ENCODE measurements around the gene ORC3.
A peak's percentile ranks its signal among the peaks of the same experiment; 100 is the strongest.
"Not testable (repeated sequence)": the region's sequence is repeated elsewhere in the genome, so short reads cannot be mapped to it uniquely, and the experiment has no call there.

Gene ORC3

DNA sequence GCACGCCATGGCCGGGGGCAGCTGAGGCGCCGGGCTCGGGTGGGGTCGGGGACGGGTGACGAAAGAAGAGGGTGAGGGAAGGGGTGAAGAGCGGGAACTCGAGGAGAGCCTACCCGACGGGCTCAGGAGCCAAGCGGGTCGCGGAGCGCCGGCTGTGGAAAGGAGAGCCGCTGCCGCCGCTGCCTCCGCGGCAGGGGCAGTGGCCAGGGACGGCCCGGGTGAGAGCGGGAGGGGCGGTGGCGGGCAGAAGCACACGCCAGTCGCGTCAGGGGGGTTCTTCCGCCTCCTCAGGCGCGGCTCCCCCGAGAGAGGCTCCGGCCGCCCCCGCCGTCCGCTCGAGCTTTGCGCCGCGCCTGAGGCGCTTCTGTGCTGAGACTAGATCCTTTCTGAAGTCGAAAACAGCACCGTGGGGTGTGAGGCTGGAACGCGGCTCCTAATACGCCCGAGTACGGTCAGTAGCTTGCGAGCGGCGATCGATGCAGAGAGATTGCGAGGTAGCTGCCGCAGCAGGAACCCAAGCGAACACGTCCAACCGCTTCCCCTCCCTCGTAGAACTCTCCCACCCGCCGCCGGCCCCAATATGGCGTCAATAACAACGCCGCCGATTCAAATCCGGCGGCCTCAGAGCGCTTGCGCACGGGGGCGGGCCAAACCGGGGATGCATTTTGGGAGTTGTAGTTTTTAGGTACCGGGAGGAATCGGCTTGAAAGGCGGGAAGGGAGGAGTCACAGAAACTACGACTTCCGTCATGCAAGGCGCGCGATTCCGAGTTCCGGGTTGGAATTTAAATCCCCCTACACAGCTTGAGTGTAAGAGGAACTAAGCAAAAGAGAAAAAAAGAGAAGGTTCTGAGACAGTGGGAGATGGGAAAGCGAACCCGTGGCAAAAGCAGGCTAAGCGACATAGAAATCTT is 112.0 kb downstream of the ORC3 start, which contains the start of gene AKIRIN2:
TSS of gene AKIRIN2 (minus strand) at position 558 of the 913 bp plus-strand sequence. CDS start at position 9, 549 bp downstream.
- peak; percentile 98 to 99 for DNase-seq
- TF ChIP-seq POLR2A (IDR thresholded peaks at IDR 0.05; ENCODE audit: low read length) (peak; percentile 97), GATA1 (IDR thresholded peaks at IDR 0.05; ENCODE audit: low read depth, low read length) (no peak)

DNA sequence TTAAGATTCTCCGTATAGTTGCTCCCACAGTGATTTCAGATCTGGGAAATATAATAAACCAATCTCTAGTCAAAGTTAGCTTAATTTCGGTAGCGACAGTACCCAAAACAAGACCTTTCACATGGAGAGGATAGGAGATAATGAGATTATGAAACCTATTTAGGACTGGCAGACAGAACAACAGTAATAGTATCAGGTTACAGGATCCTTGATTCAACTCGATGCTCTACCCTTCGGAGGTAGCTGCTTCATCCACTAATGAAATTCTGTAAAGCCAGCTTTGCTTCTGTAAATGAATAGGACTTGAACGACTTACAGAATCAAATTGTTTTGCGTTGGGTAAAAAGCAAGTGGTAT is 112.6 kb downstream of the ORC3 start:
- DNase-seq: no peak
- TF ChIP-seq POLR2A (IDR thresholded peaks at IDR 0.05; ENCODE audit: low read length) (no peak), GATA1 (IDR thresholded peaks at IDR 0.05; ENCODE audit: low read depth, low read length) (no peak)

DNA sequence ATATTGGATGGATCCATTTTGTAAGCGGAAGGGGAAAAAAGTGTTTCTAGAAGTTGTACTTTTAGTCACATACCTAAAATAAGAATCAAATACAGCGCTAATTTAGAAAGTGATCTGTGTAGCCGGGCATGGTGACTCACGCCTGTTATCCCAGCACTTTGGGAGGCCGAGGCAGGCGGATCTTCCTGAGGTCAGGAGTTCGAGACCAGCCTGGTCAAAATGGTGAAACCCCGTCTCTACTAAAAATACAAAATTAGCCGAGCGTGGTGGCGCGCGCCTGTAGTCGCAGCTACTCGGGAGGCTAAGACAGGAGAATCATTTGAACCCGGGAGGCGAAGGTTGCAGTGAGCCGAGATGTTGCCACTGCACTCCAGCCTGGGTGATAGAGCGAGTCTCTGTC is 113.1 kb downstream of the ORC3 start:
- DNase-seq: not testable (repeated sequence)

DNA sequence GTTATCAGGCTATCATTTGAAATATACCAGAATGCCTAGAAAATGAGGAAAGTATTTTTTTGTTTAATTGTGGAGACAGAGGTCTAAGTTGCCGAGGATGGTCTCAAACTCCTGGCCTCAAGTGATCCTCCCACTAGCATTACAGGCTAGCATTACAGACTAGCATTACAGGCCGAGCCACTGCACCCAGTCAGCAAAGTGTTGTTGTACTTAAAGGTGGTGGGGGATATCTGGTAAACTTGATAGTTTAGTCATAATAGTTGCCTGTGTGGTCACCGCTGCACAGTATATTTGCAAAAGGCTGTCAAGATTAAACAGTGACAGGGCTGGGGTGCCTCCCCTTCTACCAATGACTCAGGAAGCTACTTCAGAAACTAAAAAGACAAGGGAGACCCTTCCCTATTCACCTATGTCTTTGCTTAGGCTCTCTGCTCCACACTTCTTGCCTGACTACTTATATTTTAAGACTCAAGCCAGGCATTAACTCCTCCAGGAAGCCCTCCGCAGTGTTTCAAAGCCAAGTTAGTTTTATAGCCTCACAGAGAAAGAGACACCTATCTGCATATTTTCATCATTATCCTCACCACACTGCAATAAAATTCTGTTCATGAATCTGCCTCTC is 115.2 kb downstream of the ORC3 start:
- DNase-seq: peak; percentile 35 to 41
- TF ChIP-seq GATA1 (IDR thresholded peaks at IDR 0.05; ENCODE audit: low read depth, low read length) (no peak), POLR2A (IDR thresholded peaks at IDR 0.05; ENCODE audit: low read length) (no peak)

DNA sequence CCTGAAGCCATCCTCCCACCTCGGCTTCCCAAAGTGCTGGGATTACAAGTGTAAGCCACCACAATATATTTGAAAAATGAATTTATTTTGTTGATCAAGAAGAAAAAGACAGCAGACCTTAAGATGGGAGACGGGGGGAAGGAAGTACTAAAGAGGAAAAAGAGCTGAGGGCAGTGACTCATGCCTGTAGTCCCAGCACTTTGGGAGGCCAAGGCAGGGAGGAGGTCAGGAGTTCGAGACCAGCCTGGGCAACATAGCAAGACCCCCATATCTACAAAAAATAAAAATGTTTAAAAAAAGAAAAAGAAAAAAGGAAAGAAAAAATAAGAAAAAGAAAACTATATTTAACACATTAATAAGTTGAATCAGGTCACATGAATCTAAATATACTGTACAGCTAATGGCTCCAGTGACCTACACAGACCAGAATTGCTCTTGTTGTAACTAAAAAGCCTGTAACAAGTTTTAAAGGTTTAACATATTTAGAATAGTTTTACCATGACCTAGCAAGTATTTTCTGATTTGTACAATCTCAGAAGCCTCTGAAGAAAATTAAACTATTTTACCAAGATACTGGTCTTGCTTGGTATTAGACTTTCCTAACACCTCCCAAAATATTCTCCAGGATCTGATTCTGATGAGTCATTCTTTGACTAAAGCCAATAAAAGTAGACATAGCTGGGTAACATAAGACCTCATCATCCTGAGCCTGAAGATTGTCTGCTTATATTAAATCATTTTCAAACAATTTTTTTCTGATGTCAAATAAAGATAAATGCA is 116.4 kb downstream of the ORC3 start:
- no peak for DNase-seq
- TF ChIP-seq POLR2A (IDR thresholded peaks at IDR 0.05; ENCODE audit: low read length) (no peak), GATA1 (IDR thresholded peaks at IDR 0.05; ENCODE audit: low read depth, low read length) (no peak)

DNA sequence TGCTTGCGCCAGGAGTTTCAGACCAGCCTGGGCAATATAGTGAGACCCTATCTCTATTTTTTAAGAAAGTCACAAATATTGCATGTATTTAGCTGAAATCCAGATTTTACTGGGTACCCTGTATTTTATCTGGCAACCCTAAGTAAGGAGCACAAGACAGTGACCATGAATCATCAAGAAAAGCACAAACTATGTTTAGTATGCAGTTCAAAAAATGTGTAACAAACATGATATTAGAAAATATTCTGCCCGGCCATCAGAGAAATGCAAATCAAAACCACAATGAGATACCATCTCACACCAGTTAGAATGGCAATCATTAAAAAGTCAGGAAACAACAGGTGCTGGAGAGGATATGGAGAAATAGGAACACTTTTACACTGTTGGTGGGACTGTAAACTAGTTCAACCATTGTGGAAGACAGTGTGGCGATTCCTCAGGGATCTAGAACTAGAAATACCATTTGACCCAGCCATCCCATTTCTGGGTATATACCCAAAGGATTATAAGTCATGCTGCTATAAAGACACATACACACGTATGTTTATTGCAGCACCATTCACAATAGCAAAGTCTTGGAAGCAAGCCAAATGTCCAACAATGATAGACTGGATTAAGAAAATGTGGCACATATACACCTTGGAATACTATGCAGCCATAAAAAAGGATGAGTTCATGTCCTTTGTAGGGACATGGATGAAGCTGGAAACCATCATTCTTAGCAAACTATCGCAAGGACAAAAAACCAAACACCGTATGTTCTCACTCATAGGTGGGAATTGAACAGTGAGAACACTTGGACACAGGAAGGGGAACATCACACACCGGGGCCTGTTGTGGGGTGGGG is 118.9 kb downstream of the ORC3 start:
- not testable (repeated sequence) for DNase-seq

DNA sequence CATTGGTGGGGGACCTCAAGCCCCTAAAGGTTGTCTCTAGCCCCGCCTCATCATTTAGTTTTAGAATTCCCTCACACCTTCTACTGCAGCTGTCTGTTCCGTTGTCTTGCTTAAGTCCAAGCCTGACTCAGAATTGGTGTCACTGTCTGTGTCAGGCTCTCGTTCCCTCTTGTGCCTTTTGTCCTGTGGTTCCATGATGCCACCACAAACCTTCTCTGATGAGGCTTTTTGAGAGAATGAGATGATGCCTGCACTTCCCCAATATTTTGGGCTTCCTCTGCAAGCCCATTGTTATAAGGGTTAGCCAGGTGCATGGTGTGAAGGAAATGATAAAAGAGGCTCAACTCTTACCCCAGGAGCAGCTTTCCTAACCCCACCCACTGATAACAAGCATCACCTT is 120.2 kb downstream of the ORC3 start:
- TF ChIP-seq GATA1 (IDR thresholded peaks at IDR 0.05; ENCODE audit: low read depth, low read length) (no peak), POLR2A (IDR thresholded peaks at IDR 0.05; ENCODE audit: low read length) (no peak)
- no peak for DNase-seq

DNA sequence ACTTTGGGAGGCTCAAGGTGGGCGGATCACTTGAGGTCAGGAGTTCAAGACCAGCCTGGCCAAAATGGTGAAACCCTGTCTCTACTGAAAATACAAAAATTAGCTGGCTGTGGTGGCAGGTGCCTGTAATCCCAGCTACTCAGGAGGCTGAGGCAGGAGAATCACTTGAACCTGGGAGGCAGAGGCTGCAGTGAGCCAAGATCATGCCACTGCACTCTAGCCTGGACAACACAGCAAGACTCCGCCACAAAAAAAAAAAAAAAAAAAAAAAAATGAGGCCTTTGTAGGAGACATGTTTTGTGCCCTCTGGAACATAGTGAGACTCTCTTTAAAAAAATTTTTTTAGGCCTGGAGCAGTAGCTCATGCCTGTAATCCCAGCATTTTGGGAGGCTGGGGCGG is 122.8 kb downstream of the ORC3 start:
- not testable (repeated sequence) for DNase-seq

DNA sequence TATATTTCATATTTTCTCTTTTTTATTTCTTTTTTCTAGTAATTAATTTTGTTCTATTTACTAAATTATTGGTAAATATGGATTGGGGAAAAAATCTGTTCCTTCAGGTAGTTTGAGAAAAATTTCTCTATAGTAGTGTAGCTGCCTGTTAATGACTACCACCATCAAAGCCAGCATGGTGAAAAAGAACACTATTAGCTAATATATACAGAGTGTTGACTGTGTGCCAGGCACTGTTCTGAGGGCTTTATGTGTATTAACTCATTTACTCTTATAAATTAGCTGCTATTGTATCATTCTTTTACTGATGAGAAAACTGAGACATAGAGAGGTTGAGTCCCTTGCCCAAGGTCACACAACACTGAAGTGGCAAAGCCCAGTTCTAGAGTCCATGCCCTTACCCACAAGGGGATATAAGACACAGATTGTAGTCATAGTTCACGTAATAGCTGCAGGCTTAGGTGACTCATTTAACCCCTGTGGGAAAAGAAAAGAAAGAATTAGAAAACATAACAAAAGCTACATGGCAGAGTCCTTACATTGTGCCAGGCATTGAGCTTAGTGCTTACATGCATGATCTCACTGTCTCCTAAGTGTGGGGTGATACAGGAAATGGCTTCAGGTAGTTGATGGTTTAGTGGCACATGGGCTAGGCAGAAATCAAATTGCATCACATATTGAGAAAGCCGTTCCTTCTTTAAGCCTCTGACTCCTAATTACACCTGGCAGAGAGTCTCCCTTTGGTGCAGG is 124.3 kb downstream of the ORC3 start:
- no peak for TF ChIP-seq POLR2A (IDR thresholded peaks at IDR 0.05; ENCODE audit: low read length)
- no peak for TF ChIP-seq GATA1 (IDR thresholded peaks at IDR 0.05; ENCODE audit: low read depth, low read length)

More for the DNA sequence above, 124.3 kb downstream of the ORC3 start:
- no peak for DNase-seq
